Measurements from ENCODE around the gene TACSTD2.
"Not testable (repeated sequence)": the region's sequence is repeated elsewhere in the genome, so short reads cannot be mapped to it uniquely, and the experiment has no call there.

TACSTD2 gene

GRCh38 chr1:58563715-58564114 is 13.3 kb downstream of the TACSTD2 start:
- DNase-seq (ENCODE audit: low spot score): not testable (repeated sequence)

- no peak for DNase-seq (ENCODE audit: low spot score)
These were observed 15.4 kb downstream of the TACSTD2 start for GRCh38 chr1:58561633-58562032.

- DNase-seq (ENCODE audit: low spot score): no peak
These were observed 21.7 kb downstream of the TACSTD2 start for GRCh38 chr1:58555393-58555792.

GRCh38 chr1:58551186-58552140 is 25.6 kb downstream of the TACSTD2 start:
- no peak for DNase-seq (ENCODE audit: low spot score)

GRCh38 chr1:58549291-58549690 is 27.8 kb downstream of the TACSTD2 start:
- DNase-seq (ENCODE audit: low spot score): not testable (repeated sequence)

- no peak for DNase-seq (ENCODE audit: low spot score)
These were observed 28.7 kb downstream of the TACSTD2 start for GRCh38 chr1:58548371-58548770.

GRCh38 chr1:58546520-58547308 is 30.3 kb downstream of the TACSTD2 start, which contains the start of gene OMA1:
TSS of gene OMA1 (minus strand) at chr1:58546726. CDS start at chr1:58539294, 7,432 bp downstream.
- peak; percentile 97 for DNase-seq (ENCODE audit: low spot score)

- peak; percentile 71 for DNase-seq (ENCODE audit: low spot score)
These were observed 31.2 kb downstream of the TACSTD2 start for GRCh38 chr1:58545591-58546519.

- no peak for DNase-seq (ENCODE audit: low spot score)
These were observed 33.8 kb downstream of the TACSTD2 start for GRCh38 chr1:58543260-58543659.

GRCh38 chr1:58539553-58539952 is 37.5 kb downstream of the TACSTD2 start:
- no peak for DNase-seq (ENCODE audit: low spot score)

GRCh38 chr1:58538821-58539220 is 38.2 kb downstream of the TACSTD2 start:
- no peak for DNase-seq (ENCODE audit: low spot score)

GRCh38 chr1:58531842-58532241 is 45.2 kb downstream of the TACSTD2 start:
- not testable (repeated sequence) for DNase-seq (ENCODE audit: low spot score)

GRCh38 chr1:58529284-58529683 is 47.8 kb downstream of the TACSTD2 start:
- no peak for DNase-seq (ENCODE audit: low spot score)

GRCh38 chr1:58528518-58528917 is 48.5 kb downstream of the TACSTD2 start:
- no peak for DNase-seq (ENCODE audit: low spot score)
